Cardiac septum (tissue), 1 donor: Measurements from ENCODE around the gene ATRN. TPM values are rescaled to one million over a fixed set of nuclear protein-coding genes. Genes with fewer than 3 reads are reported as not detected.

Source experiments
- total RNA-seq: library from RNA; stranded (reverse); fragmentation: NEBNext Ultra II Directional; extraction: Animal tissue kit (Norgen Biotek cat#: 25700); gene quantifications from one replicate; pipeline ENCODE4 v1.2.1, GENCODE V29; 2021
- donor health status: DM: no; HTN: no; CAD: no.

Gene ATRN
- total RNA-seq, 1 donor from 2014 or later, result 36.9 TPM

Other genes with a start within 250 kb of the ATRN start
- 0.35 TPM for gene SLC4A11, start 231.8 kb upstream of the ATRN start, total RNA-seq
- gene DNAAF9, start 63.3 kb upstream of the ATRN start, total RNA-seq, result 29.1 TPM
- gene GFRA4, start 192.4 kb downstream of the ATRN start, total RNA-seq, result not detected
- gene ADAM33, start 211.0 kb downstream of the ATRN start, total RNA-seq, result 3.0 TPM
- gene SIGLEC1, start 241.6 kb downstream of the ATRN start, total RNA-seq, result 2.4 TPM